Glutamatergic neuron (in vitro differentiated cells): Measurements from ENCODE around the gene LAMA2. TPM values are rescaled to one million over a fixed set of nuclear protein-coding genes. Genes with fewer than 3 reads are reported as not detected.

Experiments used
- DNase-seq: peaks from one replicate; pipeline ENCODE4 v3.0.0; 2022
- H3K27ac Mint-ChIP-seq: one replicate; pipeline ENCODE4 v1.8.0; 2020; ENCODE audit warnings: mild to moderate bottlenecking, mixed read lengths, inconsistent platforms; ENCODE audit not compliant: unreplicated experiment
- H3K27me3 Mint-ChIP-seq: one replicate; pipeline ENCODE4 v1.8.0; 2020; ENCODE audit warnings: mild to moderate bottlenecking, moderate library complexity, mixed read lengths, inconsistent platforms; ENCODE audit not compliant: unreplicated experiment
- H3K36me3 Mint-ChIP-seq: one replicate; pipeline ENCODE4 v1.8.0; 2020; ENCODE audit warnings: mild to moderate bottlenecking, mixed read lengths, inconsistent platforms; ENCODE audit not compliant: unreplicated experiment
- H3K4me1 Mint-ChIP-seq: one replicate; pipeline ENCODE4 v1.8.0; 2020; ENCODE audit warnings: mild to moderate bottlenecking, low read depth, mixed read lengths, inconsistent platforms; ENCODE audit not compliant: unreplicated experiment
- H3K4me3 Mint-ChIP-seq: one replicate; pipeline ENCODE4 v1.8.0; 2020; ENCODE audit warnings: mild to moderate bottlenecking, mixed read lengths, inconsistent platforms; ENCODE audit not compliant: unreplicated experiment
- H3K9me3 Mint-ChIP-seq: one replicate; pipeline ENCODE4 v1.8.0; 2020; ENCODE audit warnings: mild to moderate bottlenecking, moderate library complexity, mixed read lengths, inconsistent platforms; ENCODE audit not compliant: unreplicated experiment
- total RNA-seq: library from RNA; stranded (reverse); fragmentation: NEBNext Ultra II Directional; extraction: Animal tissue kit (Norgen Biotek cat#: 25700); gene quantifications from one replicate; pipeline ENCODE4 v1.2.1, GENCODE V29; 2021; ENCODE audit not compliant: unreplicated experiment
- TF ChIP-seq, protein P1 (sequence below): fragments of 200-600 bp; sonication (generic); IDR thresholded peaks from one replicate; pipeline ENCODE4 v1.5.0; 2021; ENCODE audit not compliant: partially characterized antibody, unreplicated experiment

Gene LAMA2
- total RNA-seq, 1 donor from 2014 or later = 2.4 TPM

DNA sequence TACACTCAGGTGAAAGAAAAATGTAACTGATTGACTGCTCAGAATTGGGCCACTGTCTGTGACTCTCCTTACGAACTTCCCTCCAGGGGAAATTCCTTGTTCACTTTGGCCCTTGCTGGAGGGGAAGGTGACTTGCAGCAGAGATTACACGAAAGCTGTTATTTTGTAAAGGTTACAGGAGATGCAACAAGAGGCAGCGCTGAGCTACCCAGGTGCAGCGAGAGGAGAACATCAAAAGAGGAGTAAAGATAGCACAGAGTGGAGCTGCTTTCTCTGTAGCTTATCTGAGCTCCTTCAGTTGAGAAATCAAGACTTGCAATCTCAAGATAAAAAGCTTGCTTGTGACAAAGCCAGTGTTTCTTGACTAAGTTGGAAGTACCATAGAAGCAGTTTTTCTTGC lies 682.4 kb downstream of the LAMA2 start:
- TF ChIP-seq, protein P1, sequence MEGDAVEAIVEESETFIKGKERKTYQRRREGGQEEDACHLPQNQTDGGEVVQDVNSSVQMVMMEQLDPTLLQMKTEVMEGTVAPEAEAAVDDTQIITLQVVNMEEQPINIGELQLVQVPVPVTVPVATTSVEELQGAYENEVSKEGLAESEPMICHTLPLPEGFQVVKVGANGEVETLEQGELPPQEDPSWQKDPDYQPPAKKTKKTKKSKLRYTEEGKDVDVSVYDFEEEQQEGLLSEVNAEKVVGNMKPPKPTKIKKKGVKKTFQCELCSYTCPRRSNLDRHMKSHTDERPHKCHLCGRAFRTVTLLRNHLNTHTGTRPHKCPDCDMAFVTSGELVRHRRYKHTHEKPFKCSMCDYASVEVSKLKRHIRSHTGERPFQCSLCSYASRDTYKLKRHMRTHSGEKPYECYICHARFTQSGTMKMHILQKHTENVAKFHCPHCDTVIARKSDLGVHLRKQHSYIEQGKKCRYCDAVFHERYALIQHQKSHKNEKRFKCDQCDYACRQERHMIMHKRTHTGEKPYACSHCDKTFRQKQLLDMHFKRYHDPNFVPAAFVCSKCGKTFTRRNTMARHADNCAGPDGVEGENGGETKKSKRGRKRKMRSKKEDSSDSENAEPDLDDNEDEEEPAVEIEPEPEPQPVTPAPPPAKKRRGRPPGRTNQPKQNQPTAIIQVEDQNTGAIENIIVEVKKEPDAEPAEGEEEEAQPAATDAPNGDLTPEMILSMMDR = no peak
- peaks cover under 1% of the 10 kb centered on the region for H3K9me3 Mint-ChIP-seq
- no peak overlapping the region for H3K4me3 Mint-ChIP-seq
- H3K36me3 Mint-ChIP-seq = no peaks in the 10 kb centered on the region
- no peak overlapping the region for H3K27ac Mint-ChIP-seq
- no peaks in the 10 kb centered on the region for H3K27me3 Mint-ChIP-seq
- DNase-seq = no peak
- H3K4me1 Mint-ChIP-seq = no peaks in the 10 kb centered on the region

GRCh38 chr6:129565811-129566210 lies 682.9 kb downstream of the LAMA2 start:
- Mint-ChIP-seq H3K36me3 (no peaks in the 10 kb centered on the region), H3K4me3 (no peak overlapping the region), H3K27ac (no peak overlapping the region), H3K27me3 (no peaks in the 10 kb centered on the region), H3K4me1 (no peaks in the 10 kb centered on the region), H3K9me3 (peaks cover 3% of the 10 kb centered on the region)
- TF ChIP-seq, protein P1 = no peak
- no peak for DNase-seq
